K562 (cell line): ENCODE data around the gene EPHB4. TPM values are rescaled to one million over a fixed set of nuclear protein-coding genes. Genes with fewer than 3 reads are reported as not detected.

ENCODE experiments used
- ATAC-seq: fragments of 200-7000 bp; cut with Tn5 transposase; 3 replicates; pipeline ENCODE4 v1.9.1; 2020; ENCODE audit warnings: moderate library complexity
- BruUV-seq: library from RNA; stranded (reverse); fragments of 400-500 nt; replicated peaks from 2 replicates; lab custom pipeline; 2021; lab: Mats Ljungman, UMichigan
- CTCF ChIA-PET: fragments of 300-600 bp; formaldehyde crosslinking; extraction: SDS; loops from one replicate; lab custom pipeline; 2021; ENCODE audit warnings: low intra/inter-chr PET ratio; lab: Yijun Ruan, JAX
- POLR2A ChIA-PET: fragments of 300-600, 350-650 bp; sonication (Branson Sonifier 250); formaldehyde crosslinking; extraction: SDS; loops from one replicate; lab custom pipeline; 2021; ENCODE audit warnings: antibody characterized with exemption, inconsistent platforms; lab: Yijun Ruan, JAX
- DNase-seq, 4 experiments: peaks; one replicate each; pipeline versions ENCODE4 v3.0.0 to v3.0.0-alpha.2; 2011 to 2018; ENCODE audit warnings: low spot score in 3 of 4, mixed read lengths in 3 of 4; ENCODE audit errors: extremely low read depth in 1 of 4
- FAIRE-seq: peaks from 2 replicates; lab custom pipeline; 2011; peaks lifted over from hg19 to GRCh38; lab: Jason Lieb, UNC
- H2AFZ ChIP-seq: 2 replicates; pipeline ENCODE4 v1.6.0; 2011; ENCODE audit warnings: low read depth, low read length, control low read depth, inconsistent platforms
- H3K27ac ChIP-seq: fragments of 200-600 bp; 3 replicates; pipeline ENCODE4 v1.8.0; 2011; ENCODE audit warnings: low read depth, mild to moderate bottlenecking, control low read depth, inconsistent platforms, low read length, moderate library complexity, mixed read lengths; ENCODE audit errors: extremely low read depth
- H3K27me3 ChIP-seq, 2 experiments: fragments of 300-600 bp in 1 of 2; 2 replicates in 1 of 2; 3 replicates in 1 of 2; pipeline versions ENCODE4 v1.6.0 to v1.8.0; 2011; ENCODE audit warnings: inconsistent platforms in 2 of 2, low read length in 2 of 2, mild to moderate bottlenecking in 1 of 2, mixed read lengths in 1 of 2, moderate library complexity in 1 of 2; ENCODE audit not compliant: control insufficient read depth in 2 of 2, insufficient read depth in 2 of 2
- H3K36me3 ChIP-seq: fragments of 300-600 bp; 3 replicates; pipeline ENCODE4 v1.8.0; 2011; ENCODE audit warnings: mild to moderate bottlenecking, low read length, inconsistent platforms; ENCODE audit not compliant: control insufficient read depth, insufficient read depth
- H3K4me1 ChIP-seq, 2 experiments: fragments of 200-600 bp in 1 of 2; replicated peaks in 1 of 2; 2 replicates in 1 of 2; 3 replicates in 1 of 2; pipeline versions ENCODE4 v1.5.1 to v1.8.0; 2011; ENCODE audit warnings: inconsistent platforms in 2 of 2, low read length in 2 of 2, mild to moderate bottlenecking in 1 of 2, mixed read lengths in 1 of 2, moderate library complexity in 1 of 2; ENCODE audit not compliant: control insufficient read depth in 2 of 2, insufficient read depth in 2 of 2
- H3K4me2 ChIP-seq: 2 replicates; pipeline ENCODE4 v1.6.1; 2011; ENCODE audit warnings: low read length, control low read depth, inconsistent platforms, mixed read lengths; ENCODE audit not compliant: insufficient read depth
- H3K4me3 ChIP-seq: fragments of 200-600 bp; sonication (generic), shearing (Covaris generic); 2 replicates; pipeline ENCODE4 v1.5.1; 2016; ENCODE audit warnings: control low read depth, inconsistent platforms
- H3K79me2 ChIP-seq: fragments of 200-600 bp; 3 replicates; pipeline ENCODE4 v1.8.0; 2011; ENCODE audit warnings: low read length, inconsistent platforms; ENCODE audit not compliant: control insufficient read depth, insufficient read depth
- H3K9ac ChIP-seq, 2 experiments: 2 replicates each; pipeline versions ENCODE4 v1.6.0 to v1.6.1; 2011; ENCODE audit warnings: low read depth in 2 of 2, low read length in 2 of 2, control low read depth in 1 of 2, inconsistent platforms in 1 of 2, mild to moderate bottlenecking in 1 of 2, mixed read lengths in 1 of 2; ENCODE audit not compliant: insufficient read depth in 1 of 2
- H3K9me1 ChIP-seq: one replicate; pipeline ENCODE4 v1.6.0; 2011; ENCODE audit warnings: inconsistent platforms, mild to moderate bottlenecking, low read length, moderate library complexity; ENCODE audit not compliant: control insufficient read depth, insufficient read depth
- H3K9me3 ChIP-seq: replicated peaks from 2 replicates; pipeline ENCODE4 v1.5.1; 2011; ENCODE audit warnings: low read depth, low read length, inconsistent platforms; ENCODE audit not compliant: control insufficient read depth, insufficient read depth
- H4K20me1 ChIP-seq: replicated peaks from 2 replicates; pipeline ENCODE4 v1.6.1; 2011; ENCODE audit warnings: low read length, inconsistent platforms, mixed read lengths; ENCODE audit not compliant: control insufficient read depth, insufficient read depth
- HDAC2 ChIP-seq: fragments of 450-650 bp; IDR thresholded peaks from 2 replicates; pipeline ENCODE4 v1.6.1; 2016; ENCODE audit warnings: mild to moderate bottlenecking
- HMG20B ChIP-seq: fragments of 250-450 bp; sonication (Bioruptor Pico); IDR thresholded peaks from 2 replicates; pipeline ENCODE4 v1.5.0; 2021; ENCODE audit warnings: mild to moderate bottlenecking
- KAT7 ChIP-seq: sonication (generic); formaldehyde crosslinking; IDR thresholded peaks from 2 replicates; pipeline ENCODE4 v1.8.0; 2022; ENCODE audit warnings: missing genetic modification reagents, mild to moderate bottlenecking, borderline replicate concordance
- KLF6 ChIP-seq: fragments of 250-450 bp; sonication (Bioruptor Pico); IDR thresholded peaks from 2 replicates; pipeline ENCODE4 v1.4.0; 2020; ENCODE audit warnings: mild to moderate bottlenecking, moderate library complexity, borderline replicate concordance
- MAZ ChIP-seq, 2 experiments: fragments of 450-650 bp in 1 of 2; sonication (generic) in 1 of 2; formaldehyde crosslinking; IDR thresholded peaks in 1 of 2; conservative IDR thresholded peaks in 1 of 2; 2 replicates each; pipeline versions ENCODE4 v1.4.0 to v1.5.0; 2020; ENCODE audit warnings: mild to moderate bottlenecking in 1 of 2, missing genetic modification reagents in 1 of 2
- MTA3 ChIP-seq: fragments of 450-650 bp; formaldehyde crosslinking; IDR thresholded peaks from 2 replicates; pipeline ENCODE4 v1.6.1; 2017; ENCODE audit warnings: mild to moderate bottlenecking, borderline replicate concordance
- YY1 ChIP-seq, 3 experiments: IDR thresholded peaks; 2 replicates each; pipeline ENCODE4 v1.6.1; 2011; ENCODE audit warnings: low read length in 2 of 3, mild to moderate bottlenecking in 2 of 3, moderate library complexity in 2 of 3, borderline replicate concordance in 1 of 3, control low read depth in 1 of 3, low read depth in 1 of 3; ENCODE audit not compliant: insufficient read depth in 3 of 3, insufficient replicate concordance in 2 of 3, control insufficient read depth in 1 of 3, insufficient read length in 1 of 3; ENCODE audit errors: extremely low read depth in 1 of 3
- ZBTB7A ChIP-seq: IDR thresholded peaks from 2 replicates; pipeline ENCODE4 v1.6.1; 2011; ENCODE audit warnings: low read depth, mild to moderate bottlenecking, low read length, moderate library complexity, borderline replicate concordance; ENCODE audit not compliant: control insufficient read depth
- ZNF584 ChIP-seq: fragments of 200-800 bp; sonication (Bioruptor generic); IDR thresholded peaks from 2 replicates; pipeline ENCODE4 v1.6.1; 2016; ENCODE audit warnings: low read depth, mild to moderate bottlenecking, missing genetic modification characterization, missing compliant biosample characterization
- ZNF76 ChIP-seq: fragments of 250-450 bp; sonication (Bioruptor Pico); IDR thresholded peaks from 2 replicates; pipeline ENCODE4 v1.4.0; 2020; ENCODE audit warnings: mild to moderate bottlenecking, moderate library complexity, borderline replicate concordance
- WGBS: fragments of 100-300 bp; shearing (Covaris generic); methylation state at CpG from one replicate; pipeline ENCODE4 v1.1.6; 2016; ENCODE audit warnings: low coverage, mixed read lengths; ENCODE audit not compliant: insufficient coverage; ENCODE audit errors: missing lambda C conversion rate; 5-methylcytosine and 5-hydroxymethylcytosine counted together
- in situ Hi-C: fragments of 300-500 bp; cut with MboI; formaldehyde crosslinking; loops from 4 replicates; pipeline ENCODE4 v1.15.0; 2018; ENCODE audit warnings: inconsistent platforms, mixed read lengths
- intact Hi-C: fragments of 100-400 bp; cut with micrococcal nuclease; formaldehyde crosslinking; loops from 2 replicates; pipeline ENCODE4 v1.14.2; 2022
- polyA plus RNA-seq, 8 experiments: library from polyadenylated mRNA; depleted of rRNA in 4 of 8; stranded (reverse) in 5 of 8; unstranded in 3 of 8; fragments of >200 nt; fragmentation: Nextera tagmentation in 2 of 8; fragmentation: Illumina TruSeq in 1 of 8; extraction: Ambion mirVana in 2 of 8; extraction: Trizol in 1 of 8; gene quantifications; 2 replicates each; pipeline versions ENCODE4 v1.2.1 to v1.2.3, GENCODE V29; 2011 to 2014; ENCODE audit warnings: inconsistent platforms in 1 of 8, missing spikeins in 1 of 8
- total RNA-seq, 7 experiments: library from RNA; depleted of rRNA in 6 of 7; stranded (reverse); fragments of >200 nt in 6 of 7; fragmentation: Illumina TruSeq in 2 of 7; extraction: Trizol in 2 of 7; gene quantifications; 2 replicates each; pipeline versions ENCODE4 v1.2.1 to v1.2.3, GENCODE V29; 2011 to 2021; ENCODE audit warnings: low replicate concordance in 1 of 7
- TF ChIP-seq, protein P1 (sequence below): fragments of 450-650 bp; formaldehyde crosslinking; IDR thresholded peaks from 2 replicates; pipeline ENCODE4 v1.4.0; 2020; ENCODE audit warnings: mild to moderate bottlenecking, moderate library complexity
- TF ChIP-seq, protein P2 (sequence below): sonication (generic); IDR thresholded peaks from 2 replicates; pipeline ENCODE4 v1.6.1; 2016

EPHB4 gene
- total and polyA plus RNA-seq, 9 of the 15 experiments (the other 6 are each of a cell fraction or from before 2014, with no cell fraction given), result 1.2 to 82.1 (median 37.9) TPM

DNA sequence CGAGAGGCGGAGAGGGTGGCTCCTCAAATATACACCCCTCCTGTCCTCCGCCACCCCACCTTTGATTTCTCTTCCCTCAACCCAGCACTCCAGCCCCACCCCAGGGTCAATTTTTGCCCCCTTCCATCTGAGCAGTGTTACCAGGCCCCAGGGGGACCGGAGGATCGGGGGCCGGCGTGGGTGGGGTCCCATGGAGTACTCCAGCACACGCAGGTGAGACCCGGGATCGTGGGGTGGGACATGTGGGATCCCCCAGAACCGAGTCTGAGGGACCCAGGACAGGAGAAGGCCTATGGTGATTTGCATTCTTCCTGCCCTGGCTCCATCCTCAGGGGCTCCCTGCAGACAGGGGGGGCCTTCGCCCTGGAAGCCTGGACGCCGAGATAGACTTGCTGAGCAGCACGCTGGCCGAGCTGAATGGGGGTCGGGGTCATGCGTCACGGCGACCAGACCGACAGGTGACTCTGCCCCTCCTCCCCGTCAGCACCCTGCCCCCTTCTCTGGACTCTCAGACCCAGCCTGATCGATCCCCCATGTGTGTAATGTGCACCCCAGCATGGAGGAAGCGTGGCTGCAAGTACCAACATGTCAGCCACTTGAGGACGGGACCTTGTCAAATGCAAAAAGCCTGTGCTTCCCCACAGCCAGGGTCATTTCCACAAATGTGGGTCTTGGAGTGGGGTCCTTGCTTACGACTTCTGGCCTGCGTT lies 40.6 kb upstream of the EPHB4 start:
- Histone ChIP-seq H3K27ac (peak overlapping the region; percentile 97), H2AFZ (peak overlapping the region; percentile 82), H3K4me1 (peaks cover 18 to 48% of the 10 kb centered on the region in 2 experiments), H3K4me2 (peak overlapping the region; percentile 95), H3K4me3 (peak overlapping the region; percentile 90), H4K20me1 (no peaks in the 10 kb centered on the region), H3K27me3 (no peaks in the 10 kb centered on the region), H3K9ac (peak overlapping the region; percentile 98), H3K9me3 (no peaks in the 10 kb centered on the region), H3K9me1 (no peaks in the 10 kb centered on the region), H3K36me3 (peaks cover 48% of the 10 kb centered on the region; the same call in 2 of the 3 replicates), H3K79me2 (peaks cover 31% of the 10 kb centered on the region)
- CTCF ChIA-PET, result no interaction called here
- ATAC-seq, result peak; percentile 41
- WGBS, result under 1% methylated on average over 26 of the region's 27 CpGs
- DNase-seq, result peak; percentile 57 to 75 (median 66)
- POLR2A ChIA-PET, result interaction anchor here (0.7 to 1.0 kb wide), 2 partner anchors 21 to 140 kb away, joined by 3 read pairs; partner anchors contain the start of gene UFSP1
- peak; percentile 35 for FAIRE-seq
- intact Hi-C loops (no loop called here), in situ Hi-C loops (no loop called here)
- BruUV-seq, result no TSS peak
- no peak for TF ChIP-seq HDAC2
- TF ChIP-seq HMG20B (CRISPR knock-in tag), result no peak
- TF ChIP-seq KLF6 (CRISPR knock-in tag), result peak; percentile 77; the same call in 1 of the 2 replicates
- TF ChIP-seq ZBTB7A, result peak; percentile 59; the same call in 1 of the 2 replicates
- TF ChIP-seq MTA3, result no peak
- TF ChIP-seq MAZ (CRISPR knock-in tag; conservative IDR thresholded peaks at IDR 0.05 in 1 of 2, IDR thresholded peaks at IDR 0.05 in 1 of 2), result peak in 1 of 2 experiments; percentile 52; a peak in 3 of 4 replicates
- TF ChIP-seq ZNF584 (CRISPR knock-in tag), result 0 out of 2 replicates have a peak, but pooled peaks have one; percentile 11
- 0 out of 2 replicates have a peak, but pooled peaks have one; percentile 55 for TF ChIP-seq KAT7
- TF ChIP-seq, protein P1, sequence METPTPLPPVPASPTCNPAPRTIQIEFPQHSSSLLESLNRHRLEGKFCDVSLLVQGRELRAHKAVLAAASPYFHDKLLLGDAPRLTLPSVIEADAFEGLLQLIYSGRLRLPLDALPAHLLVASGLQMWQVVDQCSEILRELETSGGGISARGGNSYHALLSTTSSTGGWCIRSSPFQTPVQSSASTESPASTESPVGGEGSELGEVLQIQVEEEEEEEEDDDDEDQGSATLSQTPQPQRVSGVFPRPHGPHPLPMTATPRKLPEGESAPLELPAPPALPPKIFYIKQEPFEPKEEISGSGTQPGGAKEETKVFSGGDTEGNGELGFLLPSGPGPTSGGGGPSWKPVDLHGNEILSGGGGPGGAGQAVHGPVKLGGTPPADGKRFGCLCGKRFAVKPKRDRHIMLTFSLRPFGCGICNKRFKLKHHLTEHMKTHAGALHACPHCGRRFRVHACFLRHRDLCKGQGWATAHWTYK (CRISPR knock-in tag), result peak; percentile 61; the same call in 1 of the 2 replicates
- TF ChIP-seq, protein P2, sequence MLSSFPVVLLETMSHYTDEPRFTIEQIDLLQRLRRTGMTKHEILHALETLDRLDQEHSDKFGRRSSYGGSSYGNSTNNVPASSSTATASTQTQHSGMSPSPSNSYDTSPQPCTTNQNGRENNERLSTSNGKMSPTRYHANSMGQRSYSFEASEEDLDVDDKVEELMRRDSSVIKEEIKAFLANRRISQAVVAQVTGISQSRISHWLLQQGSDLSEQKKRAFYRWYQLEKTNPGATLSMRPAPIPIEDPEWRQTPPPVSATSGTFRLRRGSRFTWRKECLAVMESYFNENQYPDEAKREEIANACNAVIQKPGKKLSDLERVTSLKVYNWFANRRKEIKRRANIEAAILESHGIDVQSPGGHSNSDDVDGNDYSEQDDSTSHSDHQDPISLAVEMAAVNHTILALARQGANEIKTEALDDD, result no peak
- peak in 1 of 3 experiments; percentile 48 for TF ChIP-seq YY1 (IDR thresholded peaks at IDR 0.05; ENCODE audit: borderline replicate concordance in 1 of 3, control insufficient read depth in 1 of 3, extremely low read depth in 1 of 3, insufficient read depth in 3 of 3, insufficient read length in 1 of 3, insufficient replicate concordance in 2 of 3, low read depth in 1 of 3, low read length in 2 of 3)
- no peak for TF ChIP-seq ZNF76
